HepG2 (cell line): ENCODE results near the gene ANKS3. TPM values are rescaled to one million over a fixed set of nuclear protein-coding genes. Genes with fewer than 3 reads are reported as not detected.
A peak's percentile ranks its signal among the peaks of the same experiment; 100 is the strongest.

Source experiments
- ATF2 ChIP-seq: sonication (generic); formaldehyde crosslinking; IDR thresholded peaks from 2 replicates; pipeline ENCODE4 v1.4.0; 2020; ENCODE audit warnings: missing genetic modification reagents
- ATF7 ChIP-seq, 2 experiments: fragments of 450-650 bp in 1 of 2; sonication (generic) in 1 of 2; formaldehyde crosslinking in 1 of 2; IDR thresholded peaks; 2 replicates each; pipeline versions ENCODE4 v1.4.0 to v1.6.1; 2016 to 2020; ENCODE audit warnings: antibody characterized with exemption in 1 of 2, mild to moderate bottlenecking in 1 of 2, missing genetic modification reagents in 1 of 2
- CEBPZ ChIP-seq: IDR thresholded peaks from 2 replicates; pipeline ENCODE4 v1.6.1; 2012; ENCODE audit warnings: low read length, improper control_type of control experiment
- DPF2 ChIP-seq: sonication (generic); formaldehyde crosslinking; IDR thresholded peaks from 2 replicates; pipeline ENCODE4 v1.4.0; 2020; ENCODE audit warnings: mild to moderate bottlenecking, low read depth, missing genetic modification reagents, borderline replicate concordance
- FOXK1 ChIP-seq: sonication (generic); formaldehyde crosslinking; IDR thresholded peaks from 2 replicates; pipeline ENCODE4 v1.4.0; 2020; ENCODE audit warnings: low read depth, missing genetic modification reagents, borderline replicate concordance
- FOXM1 ChIP-seq: sonication (generic); formaldehyde crosslinking; IDR thresholded peaks from 2 replicates; pipeline ENCODE4 v1.5.0; 2020; ENCODE audit warnings: missing genetic modification reagents
- NFE2L1 ChIP-seq: sonication (generic); formaldehyde crosslinking; IDR thresholded peaks from 2 replicates; pipeline ENCODE4 v1.4.0; 2020; ENCODE audit warnings: missing genetic modification reagents, mild to moderate bottlenecking, borderline replicate concordance
- SETDB1 ChIP-seq: sonication (generic); formaldehyde crosslinking; IDR thresholded peaks from 2 replicates; pipeline ENCODE4 v1.5.1; 2020; ENCODE audit warnings: missing genetic modification reagents, mild to moderate bottlenecking, borderline replicate concordance
- SSRP1 ChIP-seq: IDR thresholded peaks from 2 replicates; pipeline ENCODE4 v1.6.1; 2016; ENCODE audit warnings: control low read depth
- TCF12 ChIP-seq, 2 experiments: fragments of 450-650 bp in 1 of 2; sonication (generic) in 1 of 2; formaldehyde crosslinking in 1 of 2; IDR thresholded peaks; 2 replicates each; pipeline versions ENCODE4 v1.6.1 to v1.8.0; 2017 to 2022; ENCODE audit warnings: antibody characterized with exemption in 1 of 2, mild to moderate bottlenecking in 1 of 2, missing genetic modification reagents in 1 of 2, moderate library complexity in 1 of 2
- YEATS2 ChIP-seq: sonication (generic); formaldehyde crosslinking; IDR thresholded peaks from 2 replicates; pipeline ENCODE4 v1.4.0; 2020; ENCODE audit warnings: missing genetic modification reagents, borderline replicate concordance
- ZBTB20 ChIP-seq: sonication (generic); formaldehyde crosslinking; IDR thresholded peaks from 2 replicates; pipeline ENCODE4 v1.8.1; 2023; ENCODE audit warnings: missing genetic modification reagents, low read depth, mild to moderate bottlenecking, borderline replicate concordance
- ZNF235 ChIP-seq: sonication (generic); formaldehyde crosslinking; IDR thresholded peaks from 2 replicates; pipeline ENCODE4 v1.8.1; 2023; ENCODE audit warnings: mild to moderate bottlenecking, missing genetic modification reagents, borderline replicate concordance
- ZNF274 ChIP-seq: sonication (generic); formaldehyde crosslinking; IDR thresholded peaks from 2 replicates; pipeline ENCODE4 v1.5.1; 2020; ENCODE audit warnings: mild to moderate bottlenecking, missing genetic modification reagents
- ZNF329 ChIP-seq: sonication (generic); formaldehyde crosslinking; IDR thresholded peaks from 2 replicates; pipeline ENCODE4 v1.9.0; 2021; ENCODE audit warnings: low read depth, mild to moderate bottlenecking, missing genetic modification reagents
- ZNF772 ChIP-seq: sonication (generic); formaldehyde crosslinking; IDR thresholded peaks from 2 replicates; pipeline ENCODE4 v1.5.0; 2020; ENCODE audit warnings: mild to moderate bottlenecking, missing genetic modification reagents
- ZNF788 ChIP-seq: sonication (generic); formaldehyde crosslinking; IDR thresholded peaks from 2 replicates; pipeline ENCODE4 v1.5.0; 2020; ENCODE audit warnings: mild to moderate bottlenecking, missing genetic modification reagents, borderline replicate concordance
- ZNF800 ChIP-seq: sonication (generic); formaldehyde crosslinking; IDR thresholded peaks from 2 replicates; pipeline ENCODE4 v1.4.0; 2020; ENCODE audit warnings: missing genetic modification reagents
- ZSCAN20 ChIP-seq: sonication (generic); formaldehyde crosslinking; IDR thresholded peaks from 2 replicates; pipeline ENCODE4 v1.4.0; 2020; ENCODE audit warnings: missing genetic modification reagents, mild to moderate bottlenecking, borderline replicate concordance
- polyA plus RNA-seq, 8 experiments: library from polyadenylated mRNA; depleted of rRNA in 3 of 8; stranded (reverse) in 7 of 8; unstranded in 1 of 8; fragments of >200 nt; fragmentation: Illumina TruSeq in 4 of 8; extraction: Trizol in 4 of 8; gene quantifications; 2 replicates each; pipeline versions ENCODE4 v1.2.1 to v1.2.3, GENCODE V29; 2011 to 2016; ENCODE audit warnings: low read depth in 4 of 8, missing spikeins in 1 of 8, mixed read lengths in 1 of 8; ENCODE audit not compliant: insufficient read depth in 1 of 8
- total RNA-seq, 5 experiments: library from RNA; depleted of rRNA; stranded (reverse); fragments of >200 nt; fragmentation: Illumina TruSeq; extraction: Trizol; gene quantifications; 2 replicates each; pipeline ENCODE4 v1.2.3, GENCODE V29; 2016; ENCODE audit warnings: low read depth in 1 of 5

Gene ANKS3
- total and polyA plus RNA-seq, 2 of the 13 experiments (the other 11 are each of a cell fraction or from before 2014, with no cell fraction given): 11.4 to 15.9 TPM

GRCh38 chr16:4765511-4766474 is 31.7 kb upstream of the ANKS3 start (continued):
- TF ChIP-seq DPF2 (CRISPR knock-in tag): peak; percentile 24; the same call in 1 of the 2 replicates
- no peak for TF ChIP-seq SETDB1 (CRISPR knock-in tag)
- TF ChIP-seq ZSCAN20 (CRISPR knock-in tag): no peak
- TF ChIP-seq ZNF788: no peak; the same call in 1 of the 2 replicates
- no peak for TF ChIP-seq NFE2L1 (CRISPR knock-in tag)
- no peak for TF ChIP-seq YEATS2
- no peak for TF ChIP-seq ATF2 (CRISPR knock-in tag)
- TF ChIP-seq TCF12 (IDR thresholded peaks at IDR 0.05): no peak
- 0 out of 2 replicates have a peak, but pooled peaks have one; percentile 42 for TF ChIP-seq TCF12 (CRISPR knock-in tag; IDR thresholded peaks at IDR 0.05)
- no peak for TF ChIP-seq ZNF800 (CRISPR knock-in tag)
- TF ChIP-seq ZNF772 (CRISPR knock-in tag): no peak
- no peak for TF ChIP-seq FOXK1 (CRISPR knock-in tag)
- TF ChIP-seq SSRP1: no peak
- no peak for TF ChIP-seq ZNF235 (CRISPR knock-in tag)
- no peak for TF ChIP-seq ZNF274 (CRISPR knock-in tag)
- no peak for TF ChIP-seq ZNF329 (CRISPR knock-in tag)
- no peak for TF ChIP-seq CEBPZ
- no peak for TF ChIP-seq ATF7 (IDR thresholded peaks at IDR 0.05)
- no peak for TF ChIP-seq ATF7 (CRISPR knock-in tag; IDR thresholded peaks at IDR 0.05)
- TF ChIP-seq ZBTB20 (CRISPR knock-in tag): no peak
- TF ChIP-seq FOXM1 (CRISPR knock-in tag): no peak
